Tibial nerve (tissue), 4 donors: Measurements from ENCODE around the gene EXO5.

Experiments used
- CTCF ChIP-seq, 5 experiments: fragments of 200-600 bp in 3 of 5; fragments of 450-650 bp in 2 of 5; sonication (generic) in 3 of 5; IDR thresholded peaks; one replicate each; pipeline ENCODE4 v1.5.1; 2016 to 2019; ENCODE audit warnings: antibody characterized with exemption in 5 of 5, mild to moderate bottlenecking in 3 of 5, moderate library complexity in 2 of 5
- EP300 ChIP-seq, 2 donors: sonication (generic); formaldehyde crosslinking; IDR thresholded peaks; one replicate each; pipeline ENCODE4 v1.6.1; 2017; ENCODE audit warnings: antibody characterized with exemption in 2 of 2, mild to moderate bottlenecking in 1 of 2
- POLR2A ChIP-seq, 2 donors: fragments of 450-650 bp; IDR thresholded peaks; one replicate each; pipeline ENCODE4 v1.6.1; 2017; ENCODE audit warnings: antibody characterized with exemption in 2 of 2, mild to moderate bottlenecking in 2 of 2, moderate library complexity in 2 of 2

- TF ChIP-seq CTCF (IDR thresholded peaks at IDR 0.05) (no peak), POLR2A (IDR thresholded peaks at IDR 0.05) (no peak), EP300 (IDR thresholded peaks at IDR 0.05) (no peak)
Observed at GRCh38 chr1:40532062-40532389, 23.5 kb downstream of the EXO5 start.
